Measurements from ENCODE around the gene DYNC1LI2. TPM values are rescaled to one million over a fixed set of nuclear protein-coding genes. Genes with fewer than 3 reads are reported as not detected.

The DYNC1LI2 gene
- total RNA-seq, 1 experiment from 2014 or later, result 94.2 TPM

DNA sequence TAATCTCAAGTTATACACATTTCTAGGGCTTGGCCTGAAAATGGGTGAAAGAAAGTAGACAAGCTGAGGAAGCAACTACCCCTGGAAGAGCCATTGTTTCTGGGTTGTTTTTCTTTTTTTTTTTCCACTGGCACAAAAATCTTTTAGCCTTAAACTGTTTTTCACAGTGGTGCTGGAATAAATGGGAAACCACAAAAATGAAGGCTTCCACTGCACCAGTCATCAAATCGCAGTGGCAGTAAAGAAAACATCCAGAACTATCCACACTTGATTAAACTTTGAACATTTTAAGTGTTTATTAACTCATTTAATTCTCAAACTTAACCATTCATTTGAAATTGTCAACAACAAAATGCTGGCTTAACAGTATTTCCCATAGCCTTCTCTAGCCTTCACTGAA, 69.1 kb downstream of the DYNC1LI2 start:
- H3K4me3 Mint-ChIP-seq, result no peak overlapping the region

More for the DNA sequence above, 69.1 kb downstream of the DYNC1LI2 start:
- TF ChIP-seq, protein P1, sequence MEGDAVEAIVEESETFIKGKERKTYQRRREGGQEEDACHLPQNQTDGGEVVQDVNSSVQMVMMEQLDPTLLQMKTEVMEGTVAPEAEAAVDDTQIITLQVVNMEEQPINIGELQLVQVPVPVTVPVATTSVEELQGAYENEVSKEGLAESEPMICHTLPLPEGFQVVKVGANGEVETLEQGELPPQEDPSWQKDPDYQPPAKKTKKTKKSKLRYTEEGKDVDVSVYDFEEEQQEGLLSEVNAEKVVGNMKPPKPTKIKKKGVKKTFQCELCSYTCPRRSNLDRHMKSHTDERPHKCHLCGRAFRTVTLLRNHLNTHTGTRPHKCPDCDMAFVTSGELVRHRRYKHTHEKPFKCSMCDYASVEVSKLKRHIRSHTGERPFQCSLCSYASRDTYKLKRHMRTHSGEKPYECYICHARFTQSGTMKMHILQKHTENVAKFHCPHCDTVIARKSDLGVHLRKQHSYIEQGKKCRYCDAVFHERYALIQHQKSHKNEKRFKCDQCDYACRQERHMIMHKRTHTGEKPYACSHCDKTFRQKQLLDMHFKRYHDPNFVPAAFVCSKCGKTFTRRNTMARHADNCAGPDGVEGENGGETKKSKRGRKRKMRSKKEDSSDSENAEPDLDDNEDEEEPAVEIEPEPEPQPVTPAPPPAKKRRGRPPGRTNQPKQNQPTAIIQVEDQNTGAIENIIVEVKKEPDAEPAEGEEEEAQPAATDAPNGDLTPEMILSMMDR (conservative IDR thresholded peaks at IDR 0.05), result no peak
- Histone ChIP-seq H2BK12ac (ENCODE audit: insufficient read length, low read depth, low read length) (no peak overlapping the region), H3K23me2 (ENCODE audit: insufficient read length, low read depth, low read length, poor library complexity, severe bottlenecking) (no peaks in the 10 kb centered on the region), H3K4me2 (ENCODE audit: insufficient read depth, insufficient read length, low read length) (no peak overlapping the region), H3K79me2 (ENCODE audit: insufficient read depth, low read length) (no peaks in the 10 kb centered on the region; the same call in 1 of the 2 replicates), H3K4me1 (ENCODE audit: insufficient read depth, low read length) (no peaks in the 10 kb centered on the region), H2BK15ac (ENCODE audit: low read depth, low read length) (no peak overlapping the region), H3K27me3 (ENCODE audit: insufficient read depth, low read length) (no peaks in the 10 kb centered on the region), H2BK20ac (ENCODE audit: low read depth, low read length, poor library complexity, severe bottlenecking) (no peak overlapping the region), H3T11ph (ENCODE audit: low read length) (no peak overlapping the region), H3K56ac (ENCODE audit: insufficient read length, low read depth, low read length) (no peak overlapping the region), H3K79me1 (ENCODE audit: insufficient read depth, low read depth, low read length, poor library complexity, severe bottlenecking) (peaks cover 4% of the 10 kb centered on the region), H4K20me1 (ENCODE audit: control insufficient read depth, insufficient read depth, insufficient read length) (no peaks in the 10 kb centered on the region), H3K4ac (ENCODE audit: low read depth, low read length) (no peak overlapping the region), H2BK5ac (ENCODE audit: insufficient read length, low read length) (no peak overlapping the region), H3K9me3 (ENCODE audit: control insufficient read depth, low read depth, low read length) (no peaks in the 10 kb centered on the region), H3K18ac (ENCODE audit: insufficient read length, low read depth, low read length) (no peak overlapping the region), H3K23ac (ENCODE audit: insufficient read length, low read depth, low read length) (no peak overlapping the region), H4K5ac (ENCODE audit: insufficient read length, low read depth, low read length) (no peak overlapping the region), H2AK5ac (ENCODE audit: insufficient read length, low read length) (no peak overlapping the region), H3K9ac (ENCODE audit: extremely low read depth, insufficient read length, low read length) (no peak overlapping the region), H4K91ac (ENCODE audit: insufficient read length, low read depth, low read length) (no peak overlapping the region), H3K14ac (ENCODE audit: insufficient read depth, low read length) (no peak overlapping the region), H4K8ac (replicated peaks; ENCODE audit: insufficient read length, low read depth, low read length) (no peak overlapping the region), H2BK120ac (ENCODE audit: low read depth, low read length, poor library complexity, severe bottlenecking) (no peak overlapping the region), H2AFZ (ENCODE audit: low read length) (no peak overlapping the region), H3K27ac (ENCODE audit: insufficient read length, low read depth, low read length) (no peak overlapping the region)
- Mint-ChIP-seq H3K4me1 (peaks cover 4 to 7% of the 10 kb centered on the region in 2 experiments; a peak in 3 of 4 replicates), H3K27ac (no peak overlapping the region), H3K36me3 (ENCODE audit: insufficient read depth in 1 of 3, low read depth in 3 of 3) (peaks cover 2 to 12% (median 4%) of the 10 kb centered on the region in 3 experiments; a peak in 5 of 7 replicates), H3K9me3 (no peaks in the 10 kb centered on the region; a peak in 1 of 5 replicates), H3K27me3 (ENCODE audit: low read depth) (no peaks in the 10 kb centered on the region)
- no CpG with 5 or more reads among the region's 1 CpG for WGBS (ENCODE audit: extremely low coverage, insufficient read length, low lambda C conversion rate)
- no peak for DNase-seq
